Measurements from ENCODE around the gene GLIS1.

Gene GLIS1

DNA sequence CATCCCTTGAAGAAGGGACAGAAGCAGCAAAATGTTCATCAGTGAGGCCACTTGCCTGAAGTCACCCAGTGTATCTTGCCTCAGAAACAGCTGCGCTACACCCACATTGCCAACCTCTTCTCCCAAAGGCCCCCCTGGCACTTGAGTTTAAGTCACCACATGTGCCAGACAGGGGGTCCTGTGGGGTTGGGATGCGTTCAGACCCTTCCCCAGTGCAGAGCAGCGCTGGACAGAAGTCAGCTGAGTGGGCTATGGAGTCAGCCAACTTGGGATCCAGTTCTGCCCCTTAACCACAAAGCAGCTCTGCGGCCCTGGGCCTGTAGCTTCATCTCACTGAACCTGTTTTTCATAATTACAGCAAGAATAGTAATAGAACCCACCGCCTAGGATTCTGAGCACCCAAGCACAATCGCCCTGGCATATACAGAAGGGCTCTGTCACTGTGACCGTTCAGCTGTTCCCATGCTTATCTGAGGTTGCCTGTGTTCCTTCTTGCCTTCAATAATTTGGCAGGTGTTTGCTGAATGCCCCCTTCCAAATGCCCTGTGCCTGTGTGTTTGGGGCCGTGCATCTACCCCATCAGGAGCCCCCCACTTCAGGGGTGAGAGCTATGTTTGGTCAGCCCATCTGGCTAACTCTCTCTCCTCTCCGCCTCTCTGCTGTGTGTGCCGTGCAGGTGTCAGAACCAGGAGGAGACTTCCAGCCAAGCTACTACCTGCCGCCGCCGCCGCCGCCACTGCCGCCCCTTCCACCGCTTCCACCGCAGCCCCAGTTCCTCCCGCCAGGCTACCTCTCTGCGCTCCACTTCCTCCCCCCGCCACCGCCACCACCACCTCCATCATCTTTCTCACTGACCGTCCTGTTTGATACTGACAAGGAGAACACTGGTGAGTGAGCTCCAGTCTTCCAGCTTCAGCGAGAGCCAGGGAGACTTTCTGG lies 274.7 kb downstream of the GLIS1 start:
- no peak for DNase-seq (ENCODE audit: low read depth, low spot score)

DNA sequence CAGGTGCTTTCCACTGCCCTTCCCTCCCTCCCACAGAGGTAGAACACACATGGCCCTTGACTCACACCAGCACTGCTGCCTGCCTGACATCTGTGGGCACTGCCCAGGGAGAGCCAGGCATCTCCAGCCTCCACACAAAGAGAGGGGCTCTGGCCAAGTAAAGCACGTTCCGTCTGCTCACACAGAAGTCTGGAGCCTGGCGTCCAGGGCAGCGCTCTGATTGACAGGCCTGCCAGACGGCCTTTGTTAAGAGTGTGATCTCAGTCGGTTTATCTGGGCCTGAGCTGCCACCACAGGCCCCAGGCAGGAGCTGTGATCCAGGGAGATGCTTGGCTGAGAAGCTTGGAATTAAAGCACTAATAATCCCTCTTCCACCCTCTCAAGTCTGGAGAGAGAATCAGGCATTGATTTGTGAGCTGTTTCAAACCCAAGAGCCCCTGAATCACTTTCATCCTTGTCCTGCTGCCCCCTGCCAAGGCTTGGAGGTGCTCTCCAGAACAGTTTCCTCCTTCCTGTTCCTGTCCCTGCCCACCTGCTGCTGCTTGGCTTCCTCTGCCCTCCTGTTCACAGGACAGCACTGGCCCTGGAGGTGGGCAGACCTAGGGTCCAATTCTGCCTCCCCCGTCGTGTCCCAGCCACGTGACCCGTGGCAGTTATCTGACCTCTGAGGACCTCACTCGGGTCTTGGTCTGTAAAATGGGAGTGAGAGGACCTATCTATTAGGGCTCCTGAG lies 276.0 kb downstream of the GLIS1 start:
- DNase-seq (ENCODE audit: low read depth, low spot score) = no peak

DNA sequence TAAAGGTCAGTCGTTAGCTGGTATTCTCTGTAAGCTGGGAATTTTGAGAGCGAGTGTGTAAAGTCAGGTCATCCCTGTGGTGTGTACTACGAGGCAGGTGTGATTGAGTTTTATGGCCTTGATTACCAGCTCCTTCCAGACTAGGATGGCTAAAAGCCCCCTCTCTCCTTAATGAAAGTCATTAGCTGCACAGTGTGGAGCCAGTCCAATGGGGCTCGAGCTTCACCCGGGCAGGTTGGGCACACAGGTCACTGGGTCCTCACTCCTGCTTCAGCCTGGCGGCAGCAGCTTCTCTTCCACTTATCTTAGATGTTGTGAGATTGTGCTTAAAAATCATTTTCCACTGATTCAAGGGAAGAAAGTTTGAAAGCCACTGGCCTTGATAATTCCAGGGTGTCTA lies 276.8 kb downstream of the GLIS1 start:
- no peak for DNase-seq (ENCODE audit: low read depth, low spot score)

DNA sequence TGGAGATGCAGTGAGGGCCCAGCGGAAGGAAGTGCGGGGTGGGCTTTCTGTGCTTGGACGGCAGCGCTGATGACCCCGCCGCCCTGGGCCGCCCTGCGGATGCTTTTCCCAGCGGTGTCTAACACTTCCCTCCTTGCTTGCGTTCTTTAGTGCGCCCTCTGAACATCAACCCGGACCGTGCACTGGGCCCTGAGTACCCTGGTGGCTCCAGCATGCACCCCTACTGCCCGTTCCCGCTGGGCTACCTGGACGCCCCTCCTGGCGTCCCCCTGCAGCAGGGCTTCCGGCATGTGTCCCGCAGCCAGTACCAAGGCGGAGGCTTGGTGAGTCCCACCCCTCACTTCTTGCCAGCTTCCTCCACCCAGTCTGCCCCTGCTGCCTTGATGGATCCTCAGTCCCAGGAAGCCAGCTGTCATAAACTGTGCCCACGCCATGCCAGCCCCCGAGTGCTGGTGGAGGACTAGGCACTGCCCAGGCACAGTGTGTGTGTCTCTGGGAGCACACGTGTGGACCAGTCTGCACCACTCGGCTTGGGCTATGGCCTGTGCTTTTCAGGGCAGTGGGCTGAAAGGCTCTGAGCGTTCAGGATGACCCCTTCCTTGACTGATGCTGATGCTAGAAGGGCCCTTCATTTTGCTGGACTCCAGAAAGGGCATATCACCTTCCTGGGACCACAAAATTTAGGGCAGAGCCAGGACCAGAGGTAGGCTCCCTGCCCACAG lies 277.5 kb downstream of the GLIS1 start:
- DNase-seq (ENCODE audit: low read depth, low spot score) = no peak

DNA sequence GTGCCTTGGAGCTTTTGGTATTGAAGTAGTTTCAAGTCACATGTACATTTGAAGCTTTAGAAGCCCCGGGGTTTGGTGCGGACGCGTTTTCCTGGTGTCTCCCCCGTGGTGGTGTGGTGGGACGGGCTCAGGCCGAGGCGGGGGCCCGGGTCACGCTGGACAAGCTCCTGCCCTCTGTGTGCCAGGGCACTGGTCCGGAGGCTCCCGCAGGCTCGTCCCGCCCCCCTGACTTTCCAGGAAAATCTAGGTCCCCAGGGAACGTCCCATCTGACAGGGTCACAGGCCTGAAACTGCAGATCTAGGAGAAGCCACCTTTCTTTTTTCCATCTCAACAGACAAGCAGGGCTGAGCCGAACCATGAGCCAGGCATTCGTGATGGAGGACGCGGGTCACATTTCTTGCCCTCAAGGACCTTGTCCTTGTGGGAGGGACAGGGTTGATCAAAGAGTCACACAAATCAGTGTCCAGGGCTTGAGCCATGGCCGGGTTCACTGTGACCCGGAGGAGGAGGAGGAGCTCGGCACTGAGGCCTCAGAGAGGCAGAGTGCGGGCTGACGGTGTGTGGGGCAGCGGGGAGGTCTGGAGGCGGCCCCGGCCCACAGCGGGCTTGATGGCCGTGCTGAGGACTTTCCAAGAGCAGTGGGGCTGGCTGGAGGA lies 278.2 kb downstream of the GLIS1 start:
- no peak for DNase-seq (ENCODE audit: low read depth, low spot score)

DNA sequence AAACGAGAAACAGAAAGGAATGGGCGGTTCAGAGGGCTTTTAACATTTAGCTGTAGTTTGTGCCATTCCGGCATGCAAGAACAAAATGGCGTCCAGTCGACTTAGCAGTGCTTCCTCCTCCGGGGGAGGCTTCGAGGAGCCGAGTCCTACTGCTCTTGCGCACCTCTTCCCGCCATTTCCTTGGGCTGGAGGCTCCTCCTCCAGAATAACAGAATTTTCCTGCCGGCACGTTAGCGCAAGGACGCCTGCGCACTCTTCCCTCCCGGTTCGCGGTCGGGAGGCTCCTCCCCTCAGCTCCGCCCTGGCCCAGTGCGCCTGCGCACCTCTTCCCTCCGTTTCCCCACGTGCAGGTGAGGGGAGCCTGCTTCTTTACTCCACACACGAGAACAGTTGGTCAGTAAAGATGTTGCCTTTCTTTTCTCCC lies 278.7 kb downstream of the GLIS1 start:
- no peak for DNase-seq (ENCODE audit: low read depth, low spot score)

DNA sequence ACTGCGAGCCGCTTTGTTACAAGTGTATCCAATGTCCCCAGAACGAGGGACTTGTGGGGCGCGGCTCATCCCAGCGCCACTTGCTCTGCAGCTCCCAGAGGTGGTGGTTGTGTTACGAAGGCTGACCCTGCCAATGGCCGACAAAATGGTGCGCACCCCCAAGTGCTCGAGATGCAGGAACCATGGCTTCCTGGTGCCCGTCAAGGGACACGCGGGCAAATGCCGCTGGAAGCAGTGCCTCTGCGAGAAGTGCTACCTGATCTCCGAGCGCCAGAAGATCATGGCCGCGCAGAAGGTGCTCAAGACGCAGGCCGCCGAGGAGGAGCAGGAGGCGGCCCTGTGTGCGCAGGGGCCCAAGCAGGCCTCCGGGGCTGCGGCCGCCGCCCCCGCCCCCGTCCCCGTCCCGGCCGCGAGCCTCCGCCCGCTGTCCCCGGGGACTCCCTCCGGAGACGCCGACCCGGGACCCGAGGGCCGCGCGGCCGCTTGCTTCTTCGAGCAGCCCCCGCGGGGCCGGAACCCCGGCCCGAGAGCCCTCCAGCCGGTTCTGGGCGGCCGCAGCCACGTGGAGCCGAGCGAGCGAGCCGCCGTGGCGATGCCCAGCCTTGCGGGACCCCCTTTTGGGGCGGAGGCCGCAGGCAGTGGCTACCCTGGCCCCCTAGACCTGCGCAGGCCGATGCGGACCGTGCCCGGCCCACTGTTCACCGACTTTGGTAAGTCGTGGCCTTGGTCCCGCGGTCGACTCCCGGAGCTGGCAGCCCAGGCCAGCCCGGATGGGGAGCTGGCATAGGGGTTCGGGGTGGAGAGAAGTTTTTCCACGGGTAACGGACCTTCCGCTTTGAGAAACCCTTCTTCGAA lies 279.4 kb downstream of the GLIS1 start, which contains the start of gene DMRTB1:
Gene DMRTB1 (plus strand): TSS at position 79 of the 855 bp plus-strand sequence. CDS start 55 bp downstream, at position 134.
- DNase-seq (ENCODE audit: low read depth, low spot score) = no peak

DNA sequence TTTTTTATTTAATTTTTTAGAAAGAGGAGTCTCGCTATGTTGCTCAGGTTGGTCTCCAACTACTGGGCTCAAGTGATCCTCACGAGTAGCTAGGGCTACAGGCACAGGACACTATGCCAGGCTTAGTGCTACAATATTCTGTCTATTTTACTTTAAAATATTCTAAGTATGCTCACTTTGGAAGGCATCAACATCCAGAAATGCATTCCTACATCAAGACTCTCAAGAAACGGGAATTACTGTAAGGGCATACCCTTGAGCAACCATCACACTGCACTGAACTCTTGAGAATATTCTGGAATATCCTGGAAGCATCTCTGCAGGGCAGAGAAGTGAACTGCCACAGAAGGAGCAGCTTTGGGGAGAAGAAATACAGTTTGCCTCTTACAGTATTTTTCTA lies 280.3 kb downstream of the GLIS1 start:
- no peak for DNase-seq (ENCODE audit: low read depth, low spot score)

Measured in activated CD4-positive, CD25-positive, alpha-beta regulatory T cell treated with anti-CD3 and anti-CD28 coated beads, Interleukin-2, amount 50 U/mL, for 16 hours (primary cell).